ENCODE measurements around the gene VAV3.

The VAV3 gene

DNA sequence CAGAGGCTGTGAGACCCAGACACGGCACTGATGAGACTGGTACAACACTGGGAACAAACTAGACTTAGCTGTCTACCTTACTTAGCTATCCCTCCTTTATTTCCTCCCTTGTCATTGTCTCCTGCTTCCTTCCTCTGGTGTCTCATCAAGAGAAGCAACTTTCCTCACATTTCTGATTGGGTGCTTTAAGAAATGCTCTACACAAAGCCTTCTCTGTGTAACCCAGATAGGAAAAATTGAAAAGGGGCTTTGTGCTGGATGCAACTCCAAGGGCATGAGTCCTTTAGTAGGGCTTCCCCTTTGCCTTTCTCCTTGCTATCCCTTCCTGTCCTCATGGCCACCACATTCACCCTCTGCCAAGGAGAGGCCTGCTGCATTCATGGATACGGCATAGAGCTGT, 274.5 kb downstream of the VAV3 start:
- H3K27ac ChIP-seq, result no peak overlapping the region
- TF ChIP-seq, protein P1, sequence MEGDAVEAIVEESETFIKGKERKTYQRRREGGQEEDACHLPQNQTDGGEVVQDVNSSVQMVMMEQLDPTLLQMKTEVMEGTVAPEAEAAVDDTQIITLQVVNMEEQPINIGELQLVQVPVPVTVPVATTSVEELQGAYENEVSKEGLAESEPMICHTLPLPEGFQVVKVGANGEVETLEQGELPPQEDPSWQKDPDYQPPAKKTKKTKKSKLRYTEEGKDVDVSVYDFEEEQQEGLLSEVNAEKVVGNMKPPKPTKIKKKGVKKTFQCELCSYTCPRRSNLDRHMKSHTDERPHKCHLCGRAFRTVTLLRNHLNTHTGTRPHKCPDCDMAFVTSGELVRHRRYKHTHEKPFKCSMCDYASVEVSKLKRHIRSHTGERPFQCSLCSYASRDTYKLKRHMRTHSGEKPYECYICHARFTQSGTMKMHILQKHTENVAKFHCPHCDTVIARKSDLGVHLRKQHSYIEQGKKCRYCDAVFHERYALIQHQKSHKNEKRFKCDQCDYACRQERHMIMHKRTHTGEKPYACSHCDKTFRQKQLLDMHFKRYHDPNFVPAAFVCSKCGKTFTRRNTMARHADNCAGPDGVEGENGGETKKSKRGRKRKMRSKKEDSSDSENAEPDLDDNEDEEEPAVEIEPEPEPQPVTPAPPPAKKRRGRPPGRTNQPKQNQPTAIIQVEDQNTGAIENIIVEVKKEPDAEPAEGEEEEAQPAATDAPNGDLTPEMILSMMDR (conservative IDR thresholded peaks at IDR 0.05), result no peak

DNA sequence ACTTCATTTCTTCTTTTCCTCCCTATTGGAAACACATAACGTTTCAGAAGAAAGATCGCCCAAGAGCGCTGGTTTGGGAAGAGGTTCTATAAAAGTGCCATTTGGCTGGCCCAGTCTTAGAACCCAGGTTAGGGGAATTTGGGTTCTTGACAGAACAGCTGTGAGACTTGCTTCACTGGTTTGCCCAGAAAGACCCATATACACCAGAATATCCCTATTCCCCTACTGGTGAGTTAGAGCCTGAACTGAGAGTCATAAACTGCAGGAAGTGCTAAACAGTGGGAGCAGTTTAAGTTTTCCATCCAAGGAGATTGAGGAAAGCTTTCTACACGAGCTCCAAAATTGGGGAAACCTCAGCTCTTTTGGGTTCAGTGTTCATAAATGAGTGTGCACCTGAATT, 275.2 kb downstream of the VAV3 start:
- TF ChIP-seq, protein P1 (conservative IDR thresholded peaks at IDR 0.05), result no peak
- peak overlapping the region; percentile 40; the same call in 1 of the 2 replicates for H3K27ac ChIP-seq

DNA sequence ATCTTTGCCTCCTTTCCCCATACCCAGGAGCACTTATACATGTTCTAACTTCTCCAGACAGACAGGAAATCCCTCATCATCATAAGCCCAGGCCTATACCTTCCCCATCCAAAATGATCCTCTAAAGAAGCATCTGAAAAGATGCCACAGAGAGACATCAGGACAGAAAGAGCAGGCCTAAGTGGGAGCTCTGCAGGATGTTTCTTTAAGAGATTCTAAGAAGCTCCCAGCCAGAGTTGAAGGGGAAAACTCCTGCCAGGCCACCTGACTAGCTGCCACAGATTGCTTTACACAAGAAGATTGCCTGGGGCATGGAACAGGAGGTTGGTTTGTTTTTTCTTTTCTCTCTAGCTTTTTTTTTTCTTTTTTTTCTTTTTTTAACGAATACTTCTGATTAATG, 275.8 kb downstream of the VAV3 start:
- TF ChIP-seq, protein P1 (conservative IDR thresholded peaks at IDR 0.05), result no peak
- H3K27ac ChIP-seq, result peak overlapping the region; percentile 40

DNA sequence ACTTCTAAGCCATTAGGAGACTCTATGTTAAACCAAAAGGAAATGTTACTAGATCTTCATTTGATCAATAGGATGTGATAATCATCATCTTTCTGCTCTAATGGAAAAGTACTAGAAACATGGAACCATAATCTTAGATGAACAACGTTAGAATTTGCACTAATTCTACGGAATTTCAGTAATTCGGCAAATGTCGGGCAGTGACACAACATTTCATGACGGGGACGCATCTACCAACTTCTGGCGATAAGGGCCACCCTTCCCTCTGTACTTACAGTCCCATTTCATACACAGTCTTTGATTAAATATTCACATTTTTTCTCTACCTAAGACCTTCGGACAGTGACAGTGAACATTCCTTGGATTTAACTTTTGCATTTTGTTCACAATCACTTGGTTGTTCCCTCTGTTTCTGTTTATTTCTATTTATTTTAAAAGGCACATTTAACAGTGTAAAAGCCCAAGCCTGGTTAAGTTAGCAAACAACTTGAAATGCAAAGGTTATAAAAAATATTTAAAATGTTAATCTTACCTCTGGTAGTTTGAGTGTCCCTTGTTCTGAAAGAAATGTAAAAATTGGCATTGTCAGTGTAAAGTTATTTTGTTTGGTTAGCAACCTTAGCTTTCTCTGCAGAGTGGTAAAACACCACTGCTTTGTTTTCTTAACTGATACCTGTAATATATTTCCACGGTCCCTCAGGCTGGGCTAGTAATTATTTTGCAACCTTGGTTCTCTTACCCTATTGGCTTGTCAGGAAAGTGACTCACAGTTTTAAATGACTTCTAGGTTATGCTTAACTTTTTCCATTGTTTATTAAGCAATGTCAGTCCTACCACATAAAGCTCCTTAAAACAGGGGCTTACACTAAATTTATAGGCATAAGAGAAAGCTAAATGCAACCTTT, 276.9 kb downstream of the VAV3 start:
- H3K27ac ChIP-seq, result peak overlapping the region; percentile 40
- TF ChIP-seq, protein P1 (conservative IDR thresholded peaks at IDR 0.05), result no peak

DNA sequence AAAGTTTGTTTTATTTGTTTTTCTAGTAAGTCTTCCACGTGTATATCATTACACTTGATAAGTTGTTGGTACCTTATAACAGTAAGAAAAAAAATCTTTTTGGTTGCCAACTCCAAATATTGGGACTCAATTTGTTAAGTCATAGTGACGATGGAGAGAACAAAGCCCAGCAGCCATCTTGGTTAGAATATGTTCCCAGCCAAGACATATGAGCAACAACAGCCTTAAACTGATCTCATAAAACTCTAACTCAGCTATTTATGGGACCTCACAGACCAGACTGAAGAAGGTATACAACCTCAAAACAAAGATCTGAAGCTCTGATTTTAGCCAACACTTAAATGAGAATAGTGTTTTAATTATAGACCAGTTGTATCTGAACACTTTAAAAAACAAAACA, 281.3 kb downstream of the VAV3 start:
- H3K27ac ChIP-seq, result peak overlapping the region; percentile 78

DNA sequence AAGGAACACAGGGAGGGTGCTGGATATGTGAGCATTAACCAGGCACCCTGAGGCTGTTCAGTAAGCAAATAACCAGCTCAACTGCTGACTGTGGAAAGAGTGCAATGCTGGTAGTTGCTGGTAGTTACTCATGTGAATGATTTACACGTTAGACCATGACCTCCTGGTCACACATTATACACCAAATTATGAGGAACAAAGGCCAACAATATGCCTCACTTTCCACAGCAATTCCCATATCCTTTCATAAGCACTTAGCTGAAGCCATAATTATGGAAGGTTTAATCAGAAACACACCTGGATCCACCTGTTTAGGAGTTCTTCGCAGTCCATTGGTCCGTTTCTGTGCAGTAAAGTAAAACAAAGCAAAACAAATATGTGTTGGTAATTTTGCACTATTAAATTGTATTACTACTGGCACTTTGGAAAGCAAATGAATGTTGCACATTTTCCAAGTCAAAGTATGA, 281.8 kb downstream of the VAV3 start:
- TF ChIP-seq, protein P1 (conservative IDR thresholded peaks at IDR 0.05), result no peak
- peak overlapping the region; percentile 78 for H3K27ac ChIP-seq

More for the DNA sequence above, 281.3 kb downstream of the VAV3 start:
- TF ChIP-seq, protein P1 (conservative IDR thresholded peaks at IDR 0.05), result no peak

DNA sequence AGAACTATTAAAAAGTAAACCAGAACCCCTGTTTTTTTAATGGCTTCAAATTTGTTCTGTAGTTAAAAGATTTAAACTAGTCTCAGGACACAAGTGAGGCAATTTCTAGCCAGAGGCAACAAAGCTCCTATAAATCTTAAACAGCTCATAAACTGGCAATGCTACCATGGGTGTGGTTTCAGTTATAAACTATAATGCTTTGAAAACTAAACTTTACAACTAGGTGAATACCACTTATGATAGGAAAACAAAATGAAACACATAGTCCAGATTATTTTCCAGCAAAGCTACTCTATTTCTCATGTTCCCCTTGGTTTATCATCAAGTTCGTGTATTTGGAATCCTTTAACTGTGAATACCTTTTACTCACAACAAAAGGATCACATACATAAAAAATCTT, 282.5 kb downstream of the VAV3 start:
- peak overlapping the region; percentile 78 for H3K27ac ChIP-seq
- TF ChIP-seq, protein P1 (conservative IDR thresholded peaks at IDR 0.05), result no peak
